HepG2 (cell line): ENCODE measurements around the gene SERTAD3. TPM values are rescaled to one million over a fixed set of nuclear protein-coding genes. Genes with fewer than 3 reads are reported as not detected.
A peak's percentile ranks its signal among the peaks of the same experiment; 100 is the strongest.

ENCODE experiments used
- BCL6 ChIP-seq: IDR thresholded peaks from 2 replicates; pipeline ENCODE4 v1.6.1; 2016; ENCODE audit warnings: missing genetic modification reagents, missing compliant biosample characterization
- IRF1 ChIP-seq: sonication (generic); formaldehyde crosslinking; IDR thresholded peaks from 2 replicates; pipeline ENCODE4 v1.4.0; 2020; ENCODE audit warnings: low read depth, mild to moderate bottlenecking, missing genetic modification reagents
- KDM1A ChIP-seq: IDR thresholded peaks from 2 replicates; pipeline ENCODE4 v1.6.1; 2016; ENCODE audit warnings: missing compliant biosample characterization
- MED8 ChIP-seq: sonication (generic); formaldehyde crosslinking; IDR thresholded peaks from 2 replicates; pipeline ENCODE4 v1.8.1; 2023; ENCODE audit warnings: mild to moderate bottlenecking, missing genetic modification reagents; ENCODE audit not compliant: insufficient replicate concordance
- NFKB2 ChIP-seq: sonication (generic); formaldehyde crosslinking; IDR thresholded peaks from 2 replicates; pipeline ENCODE4 v1.4.0; 2020; ENCODE audit warnings: missing genetic modification reagents, borderline replicate concordance
- PCBP1 ChIP-seq: fragments of 200-400 bp; formaldehyde crosslinking; IDR thresholded peaks from 2 replicates; pipeline ENCODE4 v1.6.1; 2017; ENCODE audit warnings: mild to moderate bottlenecking, low read depth, low read length, borderline replicate concordance
- RCOR2 ChIP-seq: IDR thresholded peaks from 2 replicates; pipeline ENCODE4 v1.6.1; 2016; ENCODE audit warnings: missing biosample characterization, missing genetic modification reagents
- SAP130 ChIP-seq: IDR thresholded peaks from 2 replicates; pipeline ENCODE4 v1.6.1; 2016; ENCODE audit warnings: low read depth
- U2AF1 ChIP-seq: fragments of 200-400 bp; formaldehyde crosslinking; optimal IDR thresholded peaks from 2 replicates; pipeline ENCODE3; 2017; ENCODE audit warnings: mild to moderate bottlenecking, low read depth, low read length
- ZFY ChIP-seq: sonication (generic); formaldehyde crosslinking; IDR thresholded peaks from 2 replicates; pipeline ENCODE4 v1.4.0; 2020; ENCODE audit warnings: missing genetic modification reagents
- ZNF432 ChIP-seq: sonication (generic); formaldehyde crosslinking; IDR thresholded peaks from 2 replicates; pipeline ENCODE4 v1.5.0; 2020; ENCODE audit warnings: missing genetic modification reagents, mild to moderate bottlenecking, borderline replicate concordance
- ZNF547 ChIP-seq: sonication (generic); formaldehyde crosslinking; IDR thresholded peaks from 2 replicates; pipeline ENCODE4 v1.5.1; 2020; ENCODE audit warnings: mild to moderate bottlenecking, missing genetic modification reagents
- ZNF761 ChIP-seq: sonication (generic); formaldehyde crosslinking; conservative IDR thresholded peaks from 2 replicates; pipeline ENCODE4 v1.4.0; 2020; ENCODE audit warnings: mild to moderate bottlenecking, missing genetic modification reagents
- ZSCAN29 ChIP-seq: sonication (generic); formaldehyde crosslinking; conservative IDR thresholded peaks from 2 replicates; pipeline ENCODE4 v1.4.0; 2020; ENCODE audit warnings: mild to moderate bottlenecking, missing genetic modification reagents
- polyA plus RNA-seq, 8 experiments: library from polyadenylated mRNA; depleted of rRNA in 3 of 8; stranded (reverse) in 7 of 8; unstranded in 1 of 8; fragments of >200 nt; fragmentation: Illumina TruSeq in 4 of 8; extraction: Trizol in 4 of 8; gene quantifications; 2 replicates each; pipeline versions ENCODE4 v1.2.1 to v1.2.3, GENCODE V29; 2011 to 2016; ENCODE audit warnings: low read depth in 4 of 8, missing spikeins in 1 of 8, mixed read lengths in 1 of 8; ENCODE audit not compliant: insufficient read depth in 1 of 8
- total RNA-seq, 5 experiments: library from RNA; depleted of rRNA; stranded (reverse); fragments of >200 nt; fragmentation: Illumina TruSeq; extraction: Trizol; gene quantifications; 2 replicates each; pipeline ENCODE4 v1.2.3, GENCODE V29; 2016; ENCODE audit warnings: low read depth in 1 of 5
- TF ChIP-seq, protein P1 (sequence below): sonication (generic); formaldehyde crosslinking; IDR thresholded peaks from 2 replicates; pipeline ENCODE4 v1.4.0; 2020; ENCODE audit warnings: missing genetic modification reagents
- TF ChIP-seq, protein P2 (sequence below): sonication (generic); formaldehyde crosslinking; IDR thresholded peaks from 2 replicates; pipeline ENCODE4 v1.5.0; 2020; ENCODE audit warnings: missing genetic modification reagents
- TF ChIP-seq, protein P3 (sequence below): sonication (generic); formaldehyde crosslinking; IDR thresholded peaks from 2 replicates; pipeline ENCODE4 v1.4.0; 2020; ENCODE audit warnings: missing genetic modification reagents

SERTAD3 gene
- total and polyA plus RNA-seq, 2 of the 13 experiments (the other 11 are each of a cell fraction or from before 2014, with no cell fraction given): 9.6 to 16.9 TPM

GRCh38 chr19:40403262-40403984, 40.7 kb downstream of the SERTAD3 start (continued):
- 0 out of 2 replicates have a peak, but pooled peaks have one; percentile 65 for TF ChIP-seq ZSCAN29 (CRISPR knock-in tag)
- peak; percentile 93 for TF ChIP-seq RCOR2
- TF ChIP-seq, protein P1, sequence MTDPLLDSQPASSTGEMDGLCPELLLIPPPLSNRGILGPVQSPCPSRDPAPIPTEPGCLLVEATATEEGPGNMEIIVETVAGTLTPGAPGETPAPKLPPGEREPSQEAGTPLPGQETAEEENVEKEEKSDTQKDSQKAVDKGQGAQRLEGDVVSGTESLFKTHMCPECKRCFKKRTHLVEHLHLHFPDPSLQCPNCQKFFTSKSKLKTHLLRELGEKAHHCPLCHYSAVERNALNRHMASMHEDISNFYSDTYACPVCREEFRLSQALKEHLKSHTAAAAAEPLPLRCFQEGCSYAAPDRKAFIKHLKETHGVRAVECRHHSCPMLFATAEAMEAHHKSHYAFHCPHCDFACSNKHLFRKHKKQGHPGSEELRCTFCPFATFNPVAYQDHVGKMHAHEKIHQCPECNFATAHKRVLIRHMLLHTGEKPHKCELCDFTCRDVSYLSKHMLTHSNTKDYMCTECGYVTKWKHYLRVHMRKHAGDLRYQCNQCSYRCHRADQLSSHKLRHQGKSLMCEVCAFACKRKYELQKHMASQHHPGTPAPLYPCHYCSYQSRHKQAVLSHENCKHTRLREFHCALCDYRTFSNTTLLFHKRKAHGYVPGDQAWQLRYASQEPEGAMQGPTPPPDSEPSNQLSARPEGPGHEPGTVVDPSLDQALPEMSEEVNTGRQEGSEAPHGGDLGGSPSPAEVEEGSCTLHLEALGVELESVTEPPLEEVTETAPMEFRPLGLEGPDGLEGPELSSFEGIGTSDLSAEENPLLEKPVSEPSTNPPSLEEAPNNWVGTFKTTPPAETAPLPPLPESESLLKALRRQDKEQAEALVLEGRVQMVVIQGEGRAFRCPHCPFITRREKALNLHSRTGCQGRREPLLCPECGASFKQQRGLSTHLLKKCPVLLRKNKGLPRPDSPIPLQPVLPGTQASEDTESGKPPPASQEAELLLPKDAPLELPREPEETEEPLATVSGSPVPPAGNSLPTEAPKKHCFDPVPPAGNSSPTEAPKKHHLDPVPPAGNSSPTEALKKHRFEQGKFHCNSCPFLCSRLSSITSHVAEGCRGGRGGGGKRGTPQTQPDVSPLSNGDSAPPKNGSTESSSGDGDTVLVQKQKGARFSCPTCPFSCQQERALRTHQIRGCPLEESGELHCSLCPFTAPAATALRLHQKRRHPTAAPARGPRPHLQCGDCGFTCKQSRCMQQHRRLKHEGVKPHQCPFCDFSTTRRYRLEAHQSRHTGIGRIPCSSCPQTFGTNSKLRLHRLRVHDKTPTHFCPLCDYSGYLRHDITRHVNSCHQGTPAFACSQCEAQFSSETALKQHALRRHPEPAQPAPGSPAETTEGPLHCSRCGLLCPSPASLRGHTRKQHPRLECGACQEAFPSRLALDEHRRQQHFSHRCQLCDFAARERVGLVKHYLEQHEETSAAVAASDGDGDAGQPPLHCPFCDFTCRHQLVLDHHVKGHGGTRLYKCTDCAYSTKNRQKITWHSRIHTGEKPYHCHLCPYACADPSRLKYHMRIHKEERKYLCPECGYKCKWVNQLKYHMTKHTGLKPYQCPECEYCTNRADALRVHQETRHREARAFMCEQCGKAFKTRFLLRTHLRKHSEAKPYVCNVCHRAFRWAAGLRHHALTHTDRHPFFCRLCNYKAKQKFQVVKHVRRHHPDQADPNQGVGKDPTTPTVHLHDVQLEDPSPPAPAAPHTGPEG (CRISPR knock-in tag): 0 out of 2 replicates have a peak, but pooled peaks have one; percentile 38
- no peak for TF ChIP-seq MED8 (CRISPR knock-in tag)
- TF ChIP-seq PCBP1: 0 out of 2 replicates have a peak, but pooled peaks have one; percentile 46
- TF ChIP-seq, protein P2, sequence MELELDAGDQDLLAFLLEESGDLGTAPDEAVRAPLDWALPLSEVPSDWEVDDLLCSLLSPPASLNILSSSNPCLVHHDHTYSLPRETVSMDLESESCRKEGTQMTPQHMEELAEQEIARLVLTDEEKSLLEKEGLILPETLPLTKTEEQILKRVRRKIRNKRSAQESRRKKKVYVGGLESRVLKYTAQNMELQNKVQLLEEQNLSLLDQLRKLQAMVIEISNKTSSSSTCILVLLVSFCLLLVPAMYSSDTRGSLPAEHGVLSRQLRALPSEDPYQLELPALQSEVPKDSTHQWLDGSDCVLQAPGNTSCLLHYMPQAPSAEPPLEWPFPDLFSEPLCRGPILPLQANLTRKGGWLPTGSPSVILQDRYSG: no peak
- no peak for TF ChIP-seq BCL6 (CRISPR knock-in tag)
- TF ChIP-seq ZNF432 (CRISPR knock-in tag): no peak
- peak; percentile 60; the same call in 1 of the 2 replicates for TF ChIP-seq SAP130 (CRISPR knock-in tag)
- TF ChIP-seq ZFY: peak; percentile 44; the same call in 1 of the 2 replicates
- TF ChIP-seq, protein P3, sequence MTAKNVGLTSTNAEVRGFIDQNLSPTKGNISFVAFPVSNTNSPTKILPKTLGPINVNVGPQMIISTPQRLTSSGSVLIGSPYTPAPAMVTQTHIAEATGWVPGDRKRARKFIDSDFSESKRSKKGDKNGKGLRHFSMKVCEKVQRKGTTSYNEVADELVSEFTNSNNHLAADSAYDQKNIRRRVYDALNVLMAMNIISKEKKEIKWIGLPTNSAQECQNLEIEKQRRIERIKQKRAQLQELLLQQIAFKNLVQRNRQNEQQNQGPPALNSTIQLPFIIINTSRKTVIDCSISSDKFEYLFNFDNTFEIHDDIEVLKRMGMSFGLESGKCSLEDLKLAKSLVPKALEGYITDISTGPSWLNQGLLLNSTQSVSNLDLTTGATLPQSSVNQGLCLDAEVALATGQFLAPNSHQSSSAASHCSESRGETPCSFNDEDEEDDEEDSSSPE (CRISPR knock-in tag): peak; percentile 34; the same call in 1 of the 2 replicates
- 0 out of 2 replicates have a peak, but pooled peaks have one; percentile 38 for TF ChIP-seq ZNF761 (CRISPR knock-in tag)
- TF ChIP-seq KDM1A (CRISPR knock-in tag): peak; percentile 90
- TF ChIP-seq ZNF547: no peak
- TF ChIP-seq IRF1 (CRISPR knock-in tag): no peak
- no peak for TF ChIP-seq U2AF1
- peak; percentile 36; the same call in 1 of the 2 replicates for TF ChIP-seq NFKB2
